AG08395 (cell line): ENCODE measurements around the gene ROR1.

Experiments used
- DNase-seq: peaks from one replicate; pipeline ENCODE4 v3.0.0; 2012; ENCODE audit warnings: mixed read lengths, low spot score

ROR1 gene

DNA sequence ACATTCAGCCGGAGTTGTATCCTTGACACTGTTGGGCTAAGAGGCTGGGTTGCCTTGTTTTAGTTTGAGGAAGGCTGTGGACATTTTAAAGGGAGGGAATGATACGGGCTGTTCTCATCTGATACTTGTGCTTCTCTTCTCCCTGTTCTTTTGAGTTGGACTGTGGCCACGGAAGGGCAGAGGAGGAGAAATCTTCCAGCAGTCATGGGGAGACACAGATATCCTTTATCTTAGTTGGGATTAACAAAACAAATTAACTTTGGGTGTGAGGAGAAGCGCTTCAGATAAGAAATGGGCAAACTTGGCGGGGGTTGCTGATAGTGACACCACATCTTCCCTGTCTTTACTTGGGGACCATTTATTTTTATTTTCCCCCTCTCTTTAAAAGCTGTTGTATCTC lies 138.8 kb downstream of the ROR1 start:
- no peak for DNase-seq

DNA sequence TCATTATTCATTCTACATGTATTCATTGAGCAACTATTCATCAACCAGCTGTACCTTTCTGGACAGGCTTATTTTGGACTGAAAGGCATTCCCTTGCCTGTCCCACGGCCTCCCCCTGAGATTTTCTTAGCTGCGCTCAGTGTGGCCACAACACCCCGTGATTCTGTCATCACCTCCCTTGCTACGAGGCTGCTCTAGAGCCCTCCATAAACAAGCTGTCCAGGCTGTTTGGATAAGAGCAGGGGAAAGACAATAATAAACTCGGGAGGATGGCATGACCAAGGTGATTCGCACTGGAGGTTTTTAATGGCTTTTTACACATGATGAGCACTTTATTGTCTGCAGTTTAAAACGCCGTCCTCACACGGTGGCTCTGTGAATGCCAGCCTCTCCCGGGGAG lies 139.7 kb downstream of the ROR1 start:
- DNase-seq = no peak

DNA sequence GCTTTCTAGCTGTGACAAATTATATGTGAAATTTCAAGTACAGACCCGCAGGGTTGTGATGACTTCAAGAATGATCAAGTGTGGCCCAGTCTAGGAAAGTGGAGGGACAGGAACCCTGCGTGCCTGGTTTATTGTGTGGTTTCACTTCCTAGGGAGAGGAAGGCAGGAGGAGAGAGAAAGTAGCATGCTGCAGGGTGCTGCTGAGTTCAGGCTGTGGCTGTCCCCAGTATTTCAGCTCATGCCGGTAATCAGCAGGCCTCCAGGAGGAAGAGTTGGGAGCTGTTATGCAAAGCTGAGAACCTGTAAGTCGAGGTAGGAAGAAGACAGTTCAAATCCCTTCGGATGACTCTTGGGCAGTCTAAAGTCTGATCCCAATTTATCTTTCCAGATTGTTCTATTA lies 140.4 kb downstream of the ROR1 start:
- DNase-seq = no peak

- DNase-seq = no peak
These were observed 140.9 kb downstream of the ROR1 start for GRCh38 chr1:63914706-63915105.

DNA sequence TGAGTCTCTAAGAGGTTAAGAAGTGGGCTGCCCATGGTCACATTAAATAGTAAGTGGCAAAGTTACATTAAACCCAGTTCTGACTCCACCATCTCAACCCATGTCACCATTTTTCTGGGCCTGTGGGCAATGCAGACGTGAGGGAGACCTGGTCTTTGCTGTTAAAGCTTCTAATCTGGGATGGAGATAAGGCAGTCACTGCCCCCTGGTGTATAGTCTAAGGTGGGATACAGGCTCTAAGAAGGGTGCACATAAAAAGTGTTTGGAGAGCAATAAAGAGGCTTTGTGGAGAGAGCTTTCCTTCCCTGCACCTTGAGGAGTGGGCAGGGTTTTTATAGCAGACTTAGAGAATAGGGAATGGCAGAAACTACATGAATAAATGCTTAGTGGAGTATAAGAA lies 141.3 kb downstream of the ROR1 start:
- peak; percentile 20 for DNase-seq

GRCh38 chr1:63916485-63917360 lies 142.9 kb downstream of the ROR1 start:
- DNase-seq = no peak

DNA sequence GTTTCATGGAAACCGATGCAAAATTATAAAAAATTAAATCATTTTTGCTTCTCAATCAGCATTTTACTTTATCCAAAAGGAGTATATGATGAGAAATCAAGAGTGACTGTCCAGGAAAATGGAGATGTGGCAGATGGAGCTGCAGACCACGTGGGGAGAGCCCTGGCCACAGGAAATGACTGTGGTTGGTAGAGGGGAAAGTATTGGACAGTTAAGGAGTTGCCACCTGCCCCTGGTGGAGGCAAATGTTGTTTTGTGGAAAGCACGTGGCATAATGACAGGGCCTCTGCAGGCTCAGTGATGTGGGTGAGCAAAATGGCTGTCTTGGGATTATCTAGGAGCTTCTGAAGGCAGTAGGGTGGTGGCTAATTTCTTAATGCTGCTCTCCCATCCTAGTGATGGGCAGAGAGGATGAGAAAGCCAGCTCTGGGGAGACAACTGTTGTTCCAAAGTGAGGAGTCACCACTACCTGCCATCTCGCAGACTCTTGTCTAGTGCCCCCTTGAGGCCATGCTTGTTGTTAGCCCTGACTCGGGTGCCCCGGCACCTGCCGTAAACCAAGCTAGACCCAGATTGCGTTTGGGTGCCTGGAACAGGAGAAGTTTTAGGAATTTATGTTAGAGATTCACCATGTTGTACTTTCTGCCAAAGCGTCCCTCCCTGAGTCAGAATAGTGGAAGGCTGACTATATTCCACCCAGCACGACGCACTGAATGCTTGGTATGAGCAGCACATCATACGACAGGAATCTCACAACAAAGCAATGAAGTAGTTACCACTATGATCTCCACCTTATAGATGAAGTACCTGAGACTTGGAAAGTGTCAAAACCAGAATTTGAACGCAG lies 144.0 kb downstream of the ROR1 start:
- DNase-seq = no peak

- DNase-seq = no peak
These were observed 144.7 kb downstream of the ROR1 start for GRCh38 chr1:63918418-63918945.

DNA sequence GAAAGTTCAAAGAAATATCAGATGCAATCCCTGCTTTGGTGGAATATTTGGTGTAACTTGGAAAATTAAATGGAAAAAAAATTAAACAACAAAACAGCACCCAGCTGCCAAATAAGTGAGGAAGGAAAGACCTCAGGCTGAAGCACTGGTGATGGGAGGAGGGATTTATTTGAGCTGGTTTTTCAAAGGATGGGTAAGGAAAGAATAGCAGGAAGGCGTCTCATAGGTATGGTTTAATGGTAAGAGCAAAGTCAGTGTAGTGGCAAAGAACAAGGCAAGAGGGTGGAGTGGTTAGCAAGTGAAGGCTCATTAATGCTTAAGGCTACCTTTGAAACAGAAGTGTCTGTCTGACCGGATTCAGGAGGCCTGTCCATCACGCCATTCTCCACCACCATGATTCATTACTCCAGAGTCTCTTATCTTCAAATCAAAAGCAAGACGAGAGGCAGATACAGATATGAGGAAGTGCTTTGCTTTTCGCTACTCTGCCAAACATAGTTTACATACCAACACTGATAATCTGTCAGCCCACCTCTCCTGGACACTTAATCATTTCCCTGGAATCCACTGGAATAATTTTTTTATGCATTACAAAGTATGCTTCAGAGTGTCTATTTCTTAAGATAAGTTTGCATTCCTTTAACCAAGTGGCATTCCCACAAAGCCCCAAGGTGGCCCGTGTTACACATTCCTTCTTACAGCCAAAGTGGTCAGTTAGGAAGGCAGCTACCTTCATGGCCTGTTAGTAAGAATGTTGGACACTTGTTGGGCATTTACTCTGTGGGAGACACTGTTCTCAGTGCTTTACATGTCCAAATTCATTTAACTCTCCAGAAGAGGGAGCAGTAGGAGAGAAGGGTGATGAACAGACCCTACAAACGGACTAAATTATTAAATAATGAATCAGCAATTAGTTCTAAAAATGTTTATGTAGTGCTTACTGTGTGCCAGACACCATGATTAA lies 146.6 kb downstream of the ROR1 start:
- peak; percentile 59 for DNase-seq

DNA sequence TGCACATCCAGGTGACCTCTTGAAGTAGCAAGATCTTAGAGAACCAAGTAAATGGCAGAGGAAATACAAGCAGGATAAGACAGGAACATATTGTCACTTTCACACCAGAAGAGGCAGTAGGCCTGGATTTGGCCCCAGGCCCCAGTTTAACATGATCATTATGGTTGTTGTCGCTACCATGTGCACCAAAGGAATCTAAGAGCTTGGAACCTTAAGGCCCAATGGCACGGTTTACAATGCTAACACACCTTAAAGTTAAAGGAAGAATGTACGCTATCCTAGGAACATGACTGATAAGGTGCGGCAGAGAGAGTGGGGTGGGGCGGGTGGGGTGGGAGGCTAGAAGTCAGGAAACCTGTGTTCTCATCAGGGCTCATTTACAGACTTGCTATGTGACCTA lies 147.5 kb downstream of the ROR1 start:
- DNase-seq = no peak

GRCh38 chr1:63921802-63922201 lies 148.0 kb downstream of the ROR1 start:
- DNase-seq = no peak

GRCh38 chr1:63922848-63923247 lies 149.0 kb downstream of the ROR1 start:
- DNase-seq = no peak

DNA sequence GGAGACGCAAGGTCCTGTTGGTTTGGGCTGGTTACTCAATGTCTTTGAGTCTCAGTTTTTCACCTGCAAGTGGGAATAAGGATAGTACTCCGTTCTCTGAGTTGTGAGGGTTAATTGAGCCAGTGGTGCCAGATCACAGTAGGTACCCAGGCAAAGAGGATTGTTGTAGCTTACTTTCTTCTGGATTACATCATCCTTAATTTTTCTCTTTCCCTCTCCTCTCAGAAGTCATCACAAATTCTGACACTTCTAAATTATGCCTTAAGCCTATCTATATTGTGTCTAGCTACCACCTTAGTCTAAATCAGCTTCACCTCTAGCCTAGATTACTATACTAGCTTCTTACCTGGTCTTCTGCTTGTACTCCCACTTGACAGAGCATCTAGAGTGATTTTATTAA lies 149.5 kb downstream of the ROR1 start:
- DNase-seq = no peak

GRCh38 chr1:63924600-63924999 lies 150.8 kb downstream of the ROR1 start:
- DNase-seq = no peak

GRCh38 chr1:63928186-63929105 lies 154.6 kb downstream of the ROR1 start:
- no peak for DNase-seq

- no peak for DNase-seq
These were observed 155.3 kb downstream of the ROR1 start for GRCh38 chr1:63929106-63929478.

DNA sequence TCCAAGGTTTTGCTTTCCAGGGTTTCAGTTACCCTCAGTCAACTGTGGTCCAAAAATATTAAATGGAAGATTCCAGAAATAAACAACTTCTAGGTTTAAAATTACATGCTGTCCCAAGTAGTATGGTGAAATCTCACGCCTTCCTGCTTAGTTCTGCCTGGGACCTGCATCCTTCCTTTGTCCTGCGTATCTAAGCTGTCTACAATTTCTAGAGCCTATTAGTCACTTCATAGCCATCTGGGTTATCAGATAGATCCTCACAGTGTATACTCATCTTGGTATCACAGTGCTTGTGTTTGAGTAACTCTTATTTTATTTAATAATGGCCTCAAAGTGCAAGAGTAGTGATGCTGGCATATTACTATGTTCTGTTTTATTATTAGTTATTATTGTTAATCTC lies 157.7 kb downstream of the ROR1 start:
- DNase-seq = no peak

DNA sequence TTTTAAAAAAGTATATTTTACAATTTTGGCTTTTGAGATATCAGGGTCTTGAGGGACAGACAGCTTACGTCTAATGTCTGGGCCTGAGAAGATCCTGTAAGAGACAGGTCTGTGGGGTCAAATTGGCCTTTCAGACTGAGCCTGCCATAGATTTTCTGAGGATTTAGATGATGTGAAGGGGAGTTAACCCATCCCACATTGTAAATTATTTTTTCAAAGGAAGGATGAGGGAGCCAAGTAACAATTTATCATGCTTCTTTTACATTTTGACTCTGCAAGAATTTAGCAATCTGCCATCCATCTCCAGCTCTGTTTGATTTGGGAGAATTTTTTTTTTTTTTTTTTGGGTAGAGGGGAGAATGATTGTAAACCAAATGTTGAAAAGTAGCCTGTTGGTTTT lies 160.9 kb downstream of the ROR1 start:
- DNase-seq = no peak

- no peak for DNase-seq
These were observed 161.3 kb downstream of the ROR1 start for GRCh38 chr1:63935143-63935542.

- DNase-seq = no peak
These were observed 161.7 kb downstream of the ROR1 start for GRCh38 chr1:63935553-63935952.

GRCh38 chr1:63936276-63936675 lies 162.5 kb downstream of the ROR1 start:
- no peak for DNase-seq
